HepG2 (cell line): ENCODE measurements around the gene DNAJC12. TPM values are rescaled to one million over a fixed set of nuclear protein-coding genes. Genes with fewer than 3 reads are reported as not detected.

Experiments
- CENPBD1 ChIP-seq: sonication (generic); formaldehyde crosslinking; IDR thresholded peaks from 2 replicates; pipeline ENCODE4 v1.8.0; 2022; ENCODE audit warnings: missing genetic modification reagents, low read depth, mild to moderate bottlenecking, borderline replicate concordance
- DDIT3 ChIP-seq: sonication (generic); formaldehyde crosslinking; IDR thresholded peaks from 2 replicates; pipeline ENCODE4 v1.4.0; 2020; ENCODE audit warnings: mild to moderate bottlenecking, missing genetic modification reagents
- HNRNPL ChIP-seq: fragments of 200-400 bp; formaldehyde crosslinking; IDR thresholded peaks from 2 replicates; pipeline ENCODE4 v1.6.1; 2017; ENCODE audit warnings: mild to moderate bottlenecking, low read depth, low read length
- IKZF5 ChIP-seq: IDR thresholded peaks from 2 replicates; pipeline ENCODE4 v1.6.1; 2018; ENCODE audit warnings: missing genetic modification reagents, mild to moderate bottlenecking, missing compliant biosample characterization
- MAX ChIP-seq: IDR thresholded peaks from 2 replicates; pipeline ENCODE4 v1.6.1; 2012; ENCODE audit warnings: inconsistent platforms
- MEF2D ChIP-seq: sonication (generic); formaldehyde crosslinking; IDR thresholded peaks from 2 replicates; pipeline ENCODE4 v1.5.1; 2020; ENCODE audit warnings: mild to moderate bottlenecking, missing genetic modification reagents
- MIXL1 ChIP-seq: IDR thresholded peaks from 2 replicates; pipeline ENCODE4 v1.6.1; 2016
- NCOA2 ChIP-seq: sonication (generic); formaldehyde crosslinking; IDR thresholded peaks from 2 replicates; pipeline ENCODE4 v1.8.0; 2022; ENCODE audit warnings: inconsistent platforms
- NONO ChIP-seq, 2 experiments: fragments of 450-650 bp in 1 of 2; sonication (generic) in 1 of 2; formaldehyde crosslinking in 1 of 2; IDR thresholded peaks in 1 of 2; conservative IDR thresholded peaks in 1 of 2; 2 replicates each; pipeline versions ENCODE4 v1.6.1 to v1.8.0; 2017 to 2022; ENCODE audit warnings: mild to moderate bottlenecking in 1 of 2, missing genetic modification reagents in 1 of 2, moderate library complexity in 1 of 2
- NR2F1 ChIP-seq, 2 experiments: fragments of 450-650 bp in 1 of 2; formaldehyde crosslinking in 1 of 2; IDR thresholded peaks; 2 replicates each; pipeline versions ENCODE4 v1.5.0 to v1.6.1; 2016 to 2020; ENCODE audit warnings: mild to moderate bottlenecking in 1 of 2, missing compliant biosample characterization in 1 of 2, missing genetic modification reagents in 1 of 2, moderate library complexity in 1 of 2
- PAXIP1 ChIP-seq: sonication (generic); formaldehyde crosslinking; conservative IDR thresholded peaks from 2 replicates; pipeline ENCODE4 v1.4.0; 2020; ENCODE audit warnings: mild to moderate bottlenecking, missing genetic modification reagents, moderate library complexity
- PHF21A ChIP-seq: sonication (generic); formaldehyde crosslinking; IDR thresholded peaks from 2 replicates; pipeline ENCODE4 v1.5.0; 2020; ENCODE audit warnings: mild to moderate bottlenecking, missing genetic modification reagents
- RARA ChIP-seq: IDR thresholded peaks from 2 replicates; pipeline ENCODE4 v1.6.1; 2016; ENCODE audit warnings: missing genetic modification reagents, missing compliant biosample characterization
- RXRB ChIP-seq: IDR thresholded peaks from 2 replicates; pipeline ENCODE4 v1.6.1; 2016; ENCODE audit warnings: borderline replicate concordance, missing genetic modification reagents, missing compliant biosample characterization
- SALL1 ChIP-seq: sonication (generic); formaldehyde crosslinking; IDR thresholded peaks from 2 replicates; pipeline ENCODE4 v1.8.0; 2022; ENCODE audit warnings: mild to moderate bottlenecking, missing genetic modification reagents
- SOX13 ChIP-seq, 3 experiments: fragments of 450-650 bp in 1 of 3; sonication (generic) in 1 of 3; formaldehyde crosslinking in 1 of 3; IDR thresholded peaks in 2 of 3; conservative IDR thresholded peaks in 1 of 3; 2 replicates each; pipeline versions ENCODE4 v1.5.0 to v1.6.1; 2016 to 2020; ENCODE audit warnings: antibody characterized with exemption in 1 of 3, mild to moderate bottlenecking in 1 of 3, missing compliant biosample characterization in 1 of 3, missing genetic modification reagents in 1 of 3, moderate library complexity in 1 of 3
- TAF1 ChIP-seq: sonication (generic); formaldehyde crosslinking; IDR thresholded peaks from 2 replicates; pipeline ENCODE4 v1.4.0; 2020; ENCODE audit warnings: missing genetic modification reagents
- ZFP41 ChIP-seq: sonication (generic); formaldehyde crosslinking; IDR thresholded peaks from 2 replicates; pipeline ENCODE4 v1.4.0; 2020; ENCODE audit warnings: mild to moderate bottlenecking, missing genetic modification reagents, borderline replicate concordance
- ZGPAT ChIP-seq: IDR thresholded peaks from 2 replicates; pipeline ENCODE4 v1.6.1; 2016; ENCODE audit warnings: mild to moderate bottlenecking
- ZNF562 ChIP-seq: sonication (generic); formaldehyde crosslinking; IDR thresholded peaks from 2 replicates; pipeline ENCODE4 v1.8.0; 2022; ENCODE audit warnings: missing genetic modification reagents, borderline replicate concordance
- ZNF614 ChIP-seq: IDR thresholded peaks from 2 replicates; pipeline ENCODE4 v1.6.1; 2018; ENCODE audit warnings: missing biosample characterization, missing genetic modification reagents, inconsistent platforms, borderline replicate concordance
- ZNF644 ChIP-seq: IDR thresholded peaks from 2 replicates; pipeline ENCODE4 v1.6.1; 2016; ENCODE audit warnings: low read depth
- ZNF670 ChIP-seq: sonication (generic); formaldehyde crosslinking; IDR thresholded peaks from 2 replicates; pipeline ENCODE4 v1.8.0; 2022; ENCODE audit warnings: mild to moderate bottlenecking, missing genetic modification reagents, borderline replicate concordance
- polyA plus RNA-seq, 8 experiments: library from polyadenylated mRNA; depleted of rRNA in 3 of 8; stranded (reverse) in 7 of 8; unstranded in 1 of 8; fragments of >200 nt; fragmentation: Illumina TruSeq in 4 of 8; extraction: Trizol in 4 of 8; gene quantifications; 2 replicates each; pipeline versions ENCODE4 v1.2.1 to v1.2.3, GENCODE V29; 2011 to 2016; ENCODE audit warnings: low read depth in 4 of 8, missing spikeins in 1 of 8, mixed read lengths in 1 of 8; ENCODE audit not compliant: insufficient read depth in 1 of 8
- total RNA-seq, 5 experiments: library from RNA; depleted of rRNA; stranded (reverse); fragments of >200 nt; fragmentation: Illumina TruSeq; extraction: Trizol; gene quantifications; 2 replicates each; pipeline ENCODE4 v1.2.3, GENCODE V29; 2016; ENCODE audit warnings: low read depth in 1 of 5

DNAJC12 gene
- total and polyA plus RNA-seq, 2 of the 13 experiments (the other 11 are each of a cell fraction or from before 2014, with no cell fraction given), result 11.6 to 43.9 TPM

- peak; percentile 31; the same call in 1 of the 2 replicates for TF ChIP-seq MAX
- peak; percentile 90 for TF ChIP-seq PAXIP1 (CRISPR knock-in tag)
- peak; percentile 65; the same call in 1 of the 2 replicates for TF ChIP-seq IKZF5 (CRISPR knock-in tag)
- TF ChIP-seq RARA, result peak; percentile 82
- no peak for TF ChIP-seq ZFP41 (CRISPR knock-in tag)
- TF ChIP-seq TAF1 (CRISPR knock-in tag), result no peak
- peak; percentile 56; the same call in 1 of the 2 replicates for TF ChIP-seq NCOA2
- peak; percentile 45; the same call in 1 of the 2 replicates for TF ChIP-seq RXRB
- no peak for TF ChIP-seq NONO (IDR thresholded peaks at IDR 0.05)
- TF ChIP-seq NONO (CRISPR knock-in tag; conservative IDR thresholded peaks at IDR 0.05), result no peak
- peak; percentile 27; the same call in 1 of the 2 replicates for TF ChIP-seq MIXL1
- peak; percentile 96 for TF ChIP-seq ZNF644
- no peak for TF ChIP-seq DDIT3 (CRISPR knock-in tag)
- 0 out of 2 replicates have a peak, but pooled peaks have one; percentile 39 for TF ChIP-seq ZNF670 (CRISPR knock-in tag)
- TF ChIP-seq SOX13 (IDR thresholded peaks at IDR 0.05), result no peak
- peak in 1 of 2 experiments; percentile 62; a peak in 1 of 4 replicates for TF ChIP-seq SOX13 (CRISPR knock-in tag; conservative IDR thresholded peaks at IDR 0.05 in 1 of 2, IDR thresholded peaks at IDR 0.05 in 1 of 2)
- no peak for TF ChIP-seq ZNF562 (CRISPR knock-in tag)
- 0 out of 4 replicates have a peak, but pooled peaks of 1 of the 2 experiments have one; percentile 12 for TF ChIP-seq NR2F1 (CRISPR knock-in tag; IDR thresholded peaks at IDR 0.05)
- peak; percentile 49; the same call in 1 of the 2 replicates for TF ChIP-seq ZNF614 (CRISPR knock-in tag)
- TF ChIP-seq HNRNPL, result no peak
- TF ChIP-seq ZGPAT, result 0 out of 2 replicates have a peak, but pooled peaks have one; percentile 43
- TF ChIP-seq PHF21A (CRISPR knock-in tag), result peak; percentile 44; the same call in 1 of the 2 replicates
- TF ChIP-seq SALL1 (CRISPR knock-in tag), result peak; percentile 85
- TF ChIP-seq CENPBD1, result no peak
- 0 out of 2 replicates have a peak, but pooled peaks have one; percentile 32 for TF ChIP-seq MEF2D (CRISPR knock-in tag)
Measured at GRCh38 chr10:67827811-67828210, 10.2 kb downstream of the DNAJC12 start (continued).
